ENCODE measurements around the gene AP3D1.

AP3D1 gene

GRCh38 chr19:2195914-2196313, 44.5 kb upstream of the AP3D1 start:
- in situ Hi-C loops (cut with MboI; ENCODE audit: low sequenced_read_pairs, unreplicated experiment): no loop called here
- TF ChIP-seq, protein P1, sequence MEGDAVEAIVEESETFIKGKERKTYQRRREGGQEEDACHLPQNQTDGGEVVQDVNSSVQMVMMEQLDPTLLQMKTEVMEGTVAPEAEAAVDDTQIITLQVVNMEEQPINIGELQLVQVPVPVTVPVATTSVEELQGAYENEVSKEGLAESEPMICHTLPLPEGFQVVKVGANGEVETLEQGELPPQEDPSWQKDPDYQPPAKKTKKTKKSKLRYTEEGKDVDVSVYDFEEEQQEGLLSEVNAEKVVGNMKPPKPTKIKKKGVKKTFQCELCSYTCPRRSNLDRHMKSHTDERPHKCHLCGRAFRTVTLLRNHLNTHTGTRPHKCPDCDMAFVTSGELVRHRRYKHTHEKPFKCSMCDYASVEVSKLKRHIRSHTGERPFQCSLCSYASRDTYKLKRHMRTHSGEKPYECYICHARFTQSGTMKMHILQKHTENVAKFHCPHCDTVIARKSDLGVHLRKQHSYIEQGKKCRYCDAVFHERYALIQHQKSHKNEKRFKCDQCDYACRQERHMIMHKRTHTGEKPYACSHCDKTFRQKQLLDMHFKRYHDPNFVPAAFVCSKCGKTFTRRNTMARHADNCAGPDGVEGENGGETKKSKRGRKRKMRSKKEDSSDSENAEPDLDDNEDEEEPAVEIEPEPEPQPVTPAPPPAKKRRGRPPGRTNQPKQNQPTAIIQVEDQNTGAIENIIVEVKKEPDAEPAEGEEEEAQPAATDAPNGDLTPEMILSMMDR (IDR thresholded peaks at IDR 0.05; ENCODE audit: borderline replicate concordance, control extremely low read depth, extremely low read depth, insufficient read depth, missing control alignments): no peak
- DNase-seq (ENCODE audit: low spot score): no peak

- no peak for DNase-seq (ENCODE audit: low spot score)
- in situ Hi-C loops (cut with MboI; ENCODE audit: low sequenced_read_pairs, unreplicated experiment): no loop called here
- TF ChIP-seq, protein P1 (IDR thresholded peaks at IDR 0.05; ENCODE audit: borderline replicate concordance, control extremely low read depth, extremely low read depth, insufficient read depth, missing control alignments): no peak
These were observed 44.0 kb upstream of the AP3D1 start for GRCh38 chr19:2195361-2195760.

GRCh38 chr19:2194513-2195078, 43.2 kb upstream of the AP3D1 start:
- no peak for DNase-seq (ENCODE audit: low spot score)
- in situ Hi-C loops (cut with MboI; ENCODE audit: low sequenced_read_pairs, unreplicated experiment): no loop called here
- TF ChIP-seq, protein P1 (IDR thresholded peaks at IDR 0.05; ENCODE audit: borderline replicate concordance, control extremely low read depth, extremely low read depth, insufficient read depth, missing control alignments): no peak

- in situ Hi-C loops (cut with MboI; ENCODE audit: low sequenced_read_pairs, unreplicated experiment): no loop called here
- TF ChIP-seq, protein P1 (IDR thresholded peaks at IDR 0.05; ENCODE audit: borderline replicate concordance, control extremely low read depth, extremely low read depth, insufficient read depth, missing control alignments): no peak
- no peak for DNase-seq (ENCODE audit: low spot score)
These were observed 42.4 kb upstream of the AP3D1 start for GRCh38 chr19:2193807-2194206.

- in situ Hi-C loops (cut with MboI; ENCODE audit: low sequenced_read_pairs, unreplicated experiment): no loop called here
- TF ChIP-seq, protein P1 (IDR thresholded peaks at IDR 0.05; ENCODE audit: borderline replicate concordance, control extremely low read depth, extremely low read depth, insufficient read depth, missing control alignments): no peak
- DNase-seq (ENCODE audit: low spot score): no peak
These were observed 41.5 kb upstream of the AP3D1 start for GRCh38 chr19:2192862-2193261.

- in situ Hi-C loops (cut with MboI; ENCODE audit: low sequenced_read_pairs, unreplicated experiment): no loop called here
- DNase-seq (ENCODE audit: low spot score): no peak
- TF ChIP-seq, protein P1 (IDR thresholded peaks at IDR 0.05; ENCODE audit: borderline replicate concordance, control extremely low read depth, extremely low read depth, insufficient read depth, missing control alignments): no peak
These were observed 40.3 kb upstream of the AP3D1 start for GRCh38 chr19:2191456-2192310.

All from GM13976 (cell line).